PC-3 (cell line): ENCODE measurements around the gene OR2T5. TPM values are rescaled to one million over a fixed set of nuclear protein-coding genes. Genes with fewer than 3 reads are reported as not detected.
"Not testable (repeated sequence)": the region's sequence is repeated elsewhere in the genome, so short reads cannot be mapped to it uniquely, and the experiment has no call there.

Experiments used
- ATAC-seq: fragments of 200-7000 bp; cut with Tn5 transposase; 2 replicates; pipeline ENCODE4 v1.9.1; 2020; ENCODE audit warnings: mild to moderate bottlenecking, moderate library complexity
- BruUV-seq: library from RNA; stranded (reverse); fragments of 400-500 nt; replicated peaks from 2 replicates; lab custom pipeline; 2021; lab: Mats Ljungman, UMichigan
- CTCF ChIA-PET: fragments of 300-600 bp; sonication (Branson Sonifier 250); formaldehyde crosslinking; loops from one replicate; lab custom pipeline; 2022; ENCODE audit warnings: antibody characterized with exemption; lab: Charles Lee
- POLR2A ChIA-PET: fragments of 300-600 bp; sonication (Branson Sonifier 250); formaldehyde crosslinking; loops from one replicate; lab custom pipeline; 2022; ENCODE audit warnings: antibody characterized with exemption; ENCODE audit not compliant: unreplicated experiment; lab: Charles Lee
- DNase-seq: peaks from one replicate; pipeline ENCODE4 v3.0.0-alpha.2; 2015
- H2AFZ ChIP-seq: fragments of 300-600 bp; sonication (generic); 2 replicates; pipeline ENCODE4 v1.6.0; 2016; ENCODE audit warnings: antibody characterized with exemption, low read length
- H3F3A ChIP-seq: fragments of 300-600 bp; sonication (generic); one replicate; pipeline ENCODE4 v1.6.0; 2017; ENCODE audit warnings: antibody characterized with exemption, low read length, control low read depth, mild to moderate bottlenecking; ENCODE audit not compliant: unreplicated experiment
- H3K27ac ChIP-seq: fragments of 300-600 bp; sonication (generic); 2 replicates; pipeline ENCODE4 v1.5.1; 2016; ENCODE audit warnings: mild to moderate bottlenecking, low read length
- H3K27me3 ChIP-seq: fragments of 300-600 bp; sonication (generic); 2 replicates; pipeline ENCODE4 v1.6.1; 2016; ENCODE audit warnings: low read length, mixed read lengths
- H3K36me3 ChIP-seq: fragments of 300-600 bp; sonication (generic); 2 replicates; pipeline ENCODE4 v1.6.1; 2016; ENCODE audit warnings: low read depth, mixed run types, low read length, mixed read lengths
- H3K4me1 ChIP-seq: fragments of 300-600 bp; sonication (generic); 2 replicates; pipeline ENCODE4 v1.5.1; 2016; ENCODE audit warnings: low read length; ENCODE audit not compliant: insufficient read depth
- H3K4me2 ChIP-seq: fragments of 300-600 bp; sonication (generic); 2 replicates; pipeline ENCODE4 v1.6.0; 2016; ENCODE audit warnings: low read length
- H3K4me3 ChIP-seq: fragments of 300-600 bp; sonication (generic); 2 replicates; pipeline ENCODE4 v1.5.1; 2016; ENCODE audit warnings: mild to moderate bottlenecking, low read length, mixed read lengths
- H3K79me2 ChIP-seq: fragments of 300-600 bp; sonication (generic); 2 replicates; pipeline ENCODE4 v1.6.1; 2017; ENCODE audit warnings: low read length, mixed read lengths
- H3K9ac ChIP-seq: fragments of 300-600 bp; sonication (generic); 2 replicates; pipeline ENCODE4 v1.6.0; 2016; ENCODE audit warnings: mild to moderate bottlenecking, low read length
- H3K9me2 ChIP-seq: fragments of 300-600 bp; sonication (generic); replicated peaks from 2 replicates; pipeline ENCODE4 v1.6.1; 2016; ENCODE audit warnings: mixed run types, low read length, mixed read lengths
- H3K9me3 ChIP-seq: fragments of 300-600 bp; sonication (generic); 2 replicates; pipeline ENCODE4 v1.6.1; 2016; ENCODE audit warnings: low read length, mixed read lengths
- H4K20me1 ChIP-seq: fragments of 300-600 bp; sonication (generic); 2 replicates; pipeline ENCODE4 v1.6.1; 2016; ENCODE audit warnings: low read length, mixed read lengths
- intact Hi-C: fragments of 100-400 bp; cut with micrococcal nuclease; formaldehyde crosslinking; loops from 2 replicates; pipeline ENCODE4 v1.9.0; 2023
- total RNA-seq: library from RNA; depleted of rRNA; stranded (reverse); fragments of >200 nt; gene quantifications from 2 replicates; pipeline ENCODE4 v1.2.3, GENCODE V29; 2014

OR2T5 gene
- total RNA-seq, 1 experiment from 2014 or later, result not detected

GRCh38 chr1:248448409-248449074 lies 39.8 kb upstream of the OR2T5 start:
- H3K9me2 ChIP-seq, ATAC-seq, H3K79me2 ChIP-seq, H2AFZ ChIP-seq, H3K27ac ChIP-seq, intact Hi-C loops, H3K4me3 ChIP-seq, H3K36me3 ChIP-seq, H3K4me2 ChIP-seq, H4K20me1 ChIP-seq, CTCF ChIA-PET, H3K9me3 ChIP-seq, BruUV-seq, H3F3A ChIP-seq, H3K4me1 ChIP-seq, DNase-seq, POLR2A ChIA-PET, H3K9ac ChIP-seq: not testable (repeated sequence)
- H3K27me3 ChIP-seq, result peaks cover 20% of the 10 kb centered on the region; the same call in 1 of the 2 replicates

- peaks cover 11% of the 10 kb centered on the region; the same call in 1 of the 2 replicates for H3K27me3 ChIP-seq
- H3K79me2 ChIP-seq, H3K4me1 ChIP-seq, H3K9me3 ChIP-seq, H3K4me3 ChIP-seq, H3K9me2 ChIP-seq, POLR2A ChIA-PET, DNase-seq, H3K4me2 ChIP-seq, intact Hi-C loops, H4K20me1 ChIP-seq, H3K9ac ChIP-seq, ATAC-seq, H3F3A ChIP-seq, H2AFZ ChIP-seq, H3K27ac ChIP-seq, H3K36me3 ChIP-seq, CTCF ChIA-PET, BruUV-seq: not testable (repeated sequence)
Measured at GRCh38 chr1:248449821-248450465, 38.4 kb upstream of the OR2T5 start.

- H3K4me3 ChIP-seq, H2AFZ ChIP-seq, H3K27ac ChIP-seq, H3K79me2 ChIP-seq, H3K4me2 ChIP-seq, H3K9me3 ChIP-seq, BruUV-seq, H3K9me2 ChIP-seq, intact Hi-C loops, POLR2A ChIA-PET, CTCF ChIA-PET, H3K4me1 ChIP-seq, ATAC-seq, H4K20me1 ChIP-seq, H3K9ac ChIP-seq, H3K27me3 ChIP-seq, DNase-seq, H3F3A ChIP-seq, H3K36me3 ChIP-seq: not testable (repeated sequence)
Measured at GRCh38 chr1:248450466-248451145, 37.8 kb upstream of the OR2T5 start.

- H3K9ac ChIP-seq, CTCF ChIA-PET: not testable (repeated sequence)
Measured at GRCh38 chr1:248453619-248454018, 34.8 kb upstream of the OR2T5 start.

GRCh38 chr1:248455045-248455444 lies 33.3 kb upstream of the OR2T5 start:
- H3K36me3 ChIP-seq, BruUV-seq, H3K9ac ChIP-seq, H4K20me1 ChIP-seq, intact Hi-C loops, H3K79me2 ChIP-seq, CTCF ChIA-PET, H3K27ac ChIP-seq, H3F3A ChIP-seq, H3K4me3 ChIP-seq, H3K4me1 ChIP-seq, H3K9me3 ChIP-seq, H2AFZ ChIP-seq, H3K9me2 ChIP-seq, POLR2A ChIA-PET, DNase-seq, H3K27me3 ChIP-seq, H3K4me2 ChIP-seq: not testable (repeated sequence)
- ATAC-seq, result peak; percentile 96

More at GRCh38 chr1:248453619-248454018, 34.8 kb upstream of the OR2T5 start:
- H2AFZ ChIP-seq, H3K4me1 ChIP-seq, BruUV-seq, H3K9me3 ChIP-seq, H3K4me3 ChIP-seq, H4K20me1 ChIP-seq, H3F3A ChIP-seq, H3K9me2 ChIP-seq, H3K4me2 ChIP-seq, H3K36me3 ChIP-seq, H3K27me3 ChIP-seq, intact Hi-C loops, H3K27ac ChIP-seq, DNase-seq, ATAC-seq, H3K79me2 ChIP-seq, POLR2A ChIA-PET: not testable (repeated sequence)

- H3K79me2 ChIP-seq, intact Hi-C loops, H3K9me2 ChIP-seq, H3K27me3 ChIP-seq, ATAC-seq, H3K36me3 ChIP-seq, POLR2A ChIA-PET, DNase-seq, H3K4me2 ChIP-seq, H3K4me3 ChIP-seq, H3K4me1 ChIP-seq, H2AFZ ChIP-seq, H4K20me1 ChIP-seq, H3F3A ChIP-seq, BruUV-seq, H3K27ac ChIP-seq, H3K9me3 ChIP-seq, H3K9ac ChIP-seq, CTCF ChIA-PET: not testable (repeated sequence)
Measured at GRCh38 chr1:248456635-248457034, 31.8 kb upstream of the OR2T5 start.
